ENCODE measurements around the gene DAB2.

The DAB2 gene

GRCh38 chr5:39390945-39391344 is 33.8 kb downstream of the DAB2 start:
- DNase-seq (ENCODE audit: low read depth in 1 of 2, low spot score in 1 of 2) = no peak

GRCh38 chr5:39387293-39387692 is 37.5 kb downstream of the DAB2 start:
- no peak for DNase-seq (ENCODE audit: low read depth in 1 of 2, low spot score in 1 of 2)

GRCh38 chr5:39384271-39384670 is 40.5 kb downstream of the DAB2 start:
- no peak for DNase-seq (ENCODE audit: low read depth in 1 of 2, low spot score in 1 of 2)

GRCh38 chr5:39381376-39381775 is 43.4 kb downstream of the DAB2 start:
- DNase-seq (ENCODE audit: low read depth in 1 of 2, low spot score in 1 of 2) = no peak

- no peak for DNase-seq (ENCODE audit: low read depth in 1 of 2, low spot score in 1 of 2)
These were observed 45.1 kb downstream of the DAB2 start for GRCh38 chr5:39379693-39380092.

GRCh38 chr5:39377613-39378012 is 47.2 kb downstream of the DAB2 start:
- no peak for DNase-seq (ENCODE audit: low read depth in 1 of 2, low spot score in 1 of 2)

GRCh38 chr5:39376293-39376714 is 48.5 kb downstream of the DAB2 start:
- peak in 1 of 2 donors; percentile 4 for DNase-seq (ENCODE audit: low read depth in 1 of 2, low spot score in 1 of 2)

- DNase-seq (ENCODE audit: low read depth in 1 of 2, low spot score in 1 of 2) = no peak
These were observed 51.0 kb downstream of the DAB2 start for GRCh38 chr5:39373791-39374190.

- no peak for DNase-seq (ENCODE audit: low read depth in 1 of 2, low spot score in 1 of 2)
These were observed 53.5 kb downstream of the DAB2 start for GRCh38 chr5:39371367-39371635.

GRCh38 chr5:39370555-39371366 is 54.0 kb downstream of the DAB2 start:
- DNase-seq (ENCODE audit: low read depth in 1 of 2, low spot score in 1 of 2) = no peak

GRCh38 chr5:39369123-39369815 is 55.5 kb downstream of the DAB2 start:
- no peak for DNase-seq (ENCODE audit: low read depth in 1 of 2, low spot score in 1 of 2)

GRCh38 chr5:39368116-39368515 is 56.7 kb downstream of the DAB2 start:
- no peak for DNase-seq (ENCODE audit: low read depth in 1 of 2, low spot score in 1 of 2)

- DNase-seq (ENCODE audit: low read depth in 1 of 2, low spot score in 1 of 2) = no peak
These were observed 57.1 kb downstream of the DAB2 start for GRCh38 chr5:39367711-39368110.

- DNase-seq (ENCODE audit: low read depth in 1 of 2, low spot score in 1 of 2) = no peak
These were observed 60.4 kb downstream of the DAB2 start, which contains the start of gene C9 for GRCh38 chr5:39364367-39364766. C9 (minus strand) TSS chr5:39364495; CDS start chr5:39364464, 31 bp downstream.

GRCh38 chr5:39363217-39363616 is 61.6 kb downstream of the DAB2 start:
- DNase-seq (ENCODE audit: low read depth in 1 of 2, low spot score in 1 of 2) = no peak

- DNase-seq (ENCODE audit: low read depth in 1 of 2, low spot score in 1 of 2) = no peak
These were observed 62.1 kb downstream of the DAB2 start for GRCh38 chr5:39362646-39363045.

GRCh38 chr5:39361306-39361705 is 63.5 kb downstream of the DAB2 start:
- no peak for DNase-seq (ENCODE audit: low read depth in 1 of 2, low spot score in 1 of 2)

- DNase-seq (ENCODE audit: low read depth in 1 of 2, low spot score in 1 of 2) = no peak
These were observed 64.2 kb downstream of the DAB2 start for GRCh38 chr5:39360471-39361111.

GRCh38 chr5:39356263-39356662 is 68.5 kb downstream of the DAB2 start:
- no peak for DNase-seq (ENCODE audit: low read depth in 1 of 2, low spot score in 1 of 2)

GRCh38 chr5:39355324-39355723 is 69.5 kb downstream of the DAB2 start:
- no peak for DNase-seq (ENCODE audit: low read depth in 1 of 2, low spot score in 1 of 2)

GRCh38 chr5:39353717-39354399 is 70.9 kb downstream of the DAB2 start:
- no peak for DNase-seq (ENCODE audit: low read depth in 1 of 2, low spot score in 1 of 2)

- DNase-seq (ENCODE audit: low read depth in 1 of 2, low spot score in 1 of 2) = no peak
These were observed 71.8 kb downstream of the DAB2 start for GRCh38 chr5:39352951-39353350.
